WTC11 (cell line): Measurements from ENCODE around the gene TNFRSF4. TPM values are rescaled to one million over a fixed set of nuclear protein-coding genes. Genes with fewer than 3 reads are reported as not detected.

Experiments
- ATAC-seq: fragments of 200-7000 bp; cut with Tn5 transposase; 2 replicates; pipeline ENCODE4 v1.10.0; 2021; ENCODE audit warnings: mild to moderate bottlenecking, moderate library complexity
- CTCF ChIA-PET: fragments of 300-600 bp; sonication (Branson Sonifier 250); formaldehyde crosslinking; loops from one replicate; lab custom pipeline; 2021; ENCODE audit warnings: antibody characterized with exemption; lab: Charles Lee
- POLR2A ChIA-PET: fragments of 350-600 bp; sonication (Branson Sonifier 250); formaldehyde crosslinking; loops from one replicate; lab custom pipeline; 2021; ENCODE audit warnings: antibody characterized with exemption; lab: Charles Lee
- DNase-seq: peaks from one replicate; pipeline ENCODE4 v3.0.0; 2021; ENCODE audit warnings: low spot score
- H3K27ac Mint-ChIP-seq: 2 replicates; pipeline ENCODE4 v1.8.0; 2021; ENCODE audit warnings: mixed read lengths
- H3K27me3 Mint-ChIP-seq: 2 replicates; pipeline ENCODE4 v1.8.0; 2021; ENCODE audit warnings: low read depth, mild to moderate bottlenecking, moderate library complexity, mixed read lengths
- H3K36me3 Mint-ChIP-seq: 2 replicates; pipeline ENCODE4 v1.8.0; 2021; ENCODE audit warnings: mixed read lengths
- H3K4me1 Mint-ChIP-seq: 2 replicates; pipeline ENCODE4 v1.8.0; 2022; ENCODE audit warnings: mixed read lengths
- H3K4me3 Mint-ChIP-seq: 2 replicates; pipeline ENCODE4 v1.8.0; 2021; ENCODE audit warnings: mild to moderate bottlenecking, moderate library complexity, mixed read lengths
- H3K9me3 Mint-ChIP-seq: 2 replicates; pipeline ENCODE4 v1.8.0; 2021; ENCODE audit warnings: mixed read lengths
- AFF4 ChIP-seq: sonication (generic); formaldehyde crosslinking; IDR thresholded peaks from 2 replicates; pipeline ENCODE4 v1.8.1; 2023; ENCODE audit warnings: mild to moderate bottlenecking, missing genetic modification reagents, borderline replicate concordance
- AR ChIP-seq: fragments of 250-450 bp; sonication (Bioruptor Pico); IDR thresholded peaks from 2 replicates; pipeline ENCODE4 v1.9.0; 2021; ENCODE audit warnings: mild to moderate bottlenecking
- CBFB ChIP-seq: sonication (generic); formaldehyde crosslinking; IDR thresholded peaks from 2 replicates; pipeline ENCODE4 v1.8.1; 2022; ENCODE audit warnings: mild to moderate bottlenecking, low read depth, missing genetic modification reagents
- E2F5 ChIP-seq: sonication (generic); formaldehyde crosslinking; IDR thresholded peaks from 2 replicates; pipeline ENCODE4 v1.8.1; 2022; ENCODE audit warnings: mild to moderate bottlenecking, moderate library complexity, missing genetic modification reagents
- ETV6 ChIP-seq: sonication (generic); formaldehyde crosslinking; IDR thresholded peaks from 2 replicates; pipeline ENCODE4 v1.8.1; 2022; ENCODE audit warnings: mild to moderate bottlenecking, missing genetic modification reagents
- HMGXB4 ChIP-seq: sonication (generic); formaldehyde crosslinking; IDR thresholded peaks from 2 replicates; pipeline ENCODE4 v1.8.1; 2023; ENCODE audit warnings: mild to moderate bottlenecking, moderate library complexity, missing genetic modification reagents
- NFATC4 ChIP-seq: fragments of 250-450 bp; sonication (Bioruptor Pico); IDR thresholded peaks from 2 replicates; pipeline ENCODE4 v1.9.0; 2021; ENCODE audit warnings: mild to moderate bottlenecking
- NR2C2 ChIP-seq: sonication (generic); formaldehyde crosslinking; IDR thresholded peaks from 2 replicates; pipeline ENCODE4 v1.8.0; 2022; ENCODE audit warnings: mild to moderate bottlenecking, missing genetic modification reagents
- SP1 ChIP-seq: sonication (generic); formaldehyde crosslinking; conservative IDR thresholded peaks from 2 replicates; pipeline ENCODE4 v1.8.1; 2022; ENCODE audit warnings: missing genetic modification reagents
- ZNF396 ChIP-seq: fragments of 250-450 bp; sonication (Bioruptor Pico); IDR thresholded peaks from 2 replicates; pipeline ENCODE4 v1.8.0; 2021; ENCODE audit warnings: mild to moderate bottlenecking, moderate library complexity, borderline replicate concordance
- ZNF416 ChIP-seq: fragments of 250-450 bp; sonication (Bioruptor Pico); IDR thresholded peaks from 2 replicates; pipeline ENCODE4 v1.9.0; 2021; ENCODE audit warnings: mild to moderate bottlenecking, inconsistent platforms
- total RNA-seq: library from RNA; stranded (reverse); gene quantifications from 3 replicates; pipeline ENCODE4 v1.2.3, GENCODE V29; 2021

The TNFRSF4 gene
- total RNA-seq, 1 experiment from 2014 or later = 0.33 TPM

- POLR2A ChIA-PET = no interaction called here
Measured at GRCh38 chr1:1199961-1200875, 13.7 kb downstream of the TNFRSF4 start.

More at GRCh38 chr1:1199961-1200875, 13.7 kb downstream of the TNFRSF4 start:
- Mint-ChIP-seq H3K4me1 (peaks cover 3% of the 10 kb centered on the region; the same call in 1 of the 2 replicates), H3K9me3 (peaks cover 1% of the 10 kb centered on the region; the same call in 1 of the 2 replicates), H3K27ac (no peak overlapping the region), H3K36me3 (peaks cover under 1% of the 10 kb centered on the region; the same call in 1 of the 2 replicates), H3K27me3 (peaks cover 8% of the 10 kb centered on the region), H3K4me3 (peak overlapping the region; percentile 45)
- ATAC-seq = no peak
- no peak for DNase-seq
- CTCF ChIA-PET = interaction anchor here (1.1 to 1.3 kb wide), 2 partner anchors 78 to 167 kb away, joined by 4 read pairs; no protein-coding TSS in a partner anchor
- TF ChIP-seq SP1 (CRISPR knock-in tag) (no peak), NR2C2 (CRISPR knock-in tag) (no peak), CBFB (CRISPR knock-in tag) (no peak), ZNF396 (no peak), ZNF416 (no peak), E2F5 (no peak), NFATC4 (CRISPR knock-in tag) (no peak), AFF4 (no peak), AR (CRISPR knock-in tag) (no peak), HMGXB4 (CRISPR knock-in tag) (no peak), ETV6 (CRISPR knock-in tag) (no peak)
